Mammary epithelial cell (primary cell): ENCODE measurements around the gene TNFRSF14.

Experiments
- EZH2 ChIP-seq: IDR thresholded peaks from 2 replicates; pipeline ENCODE4 v1.6.1; 2012; ENCODE audit warnings: low read length, inconsistent platforms, borderline replicate concordance
- TF ChIP-seq, protein P1 (sequence below), 2 donors: IDR thresholded peaks in 1 of 2; conservative IDR thresholded peaks in 1 of 2; 2 replicates each; pipeline ENCODE4 v1.5.1; 2011 to 2012; ENCODE audit warnings: inconsistent platforms in 2 of 2, low read length in 2 of 2, mild to moderate bottlenecking in 2 of 2, control low read depth in 1 of 2, low read depth in 1 of 2; ENCODE audit not compliant: insufficient read depth in 1 of 2; ENCODE audit errors: extremely low read depth in 1 of 2

DNA sequence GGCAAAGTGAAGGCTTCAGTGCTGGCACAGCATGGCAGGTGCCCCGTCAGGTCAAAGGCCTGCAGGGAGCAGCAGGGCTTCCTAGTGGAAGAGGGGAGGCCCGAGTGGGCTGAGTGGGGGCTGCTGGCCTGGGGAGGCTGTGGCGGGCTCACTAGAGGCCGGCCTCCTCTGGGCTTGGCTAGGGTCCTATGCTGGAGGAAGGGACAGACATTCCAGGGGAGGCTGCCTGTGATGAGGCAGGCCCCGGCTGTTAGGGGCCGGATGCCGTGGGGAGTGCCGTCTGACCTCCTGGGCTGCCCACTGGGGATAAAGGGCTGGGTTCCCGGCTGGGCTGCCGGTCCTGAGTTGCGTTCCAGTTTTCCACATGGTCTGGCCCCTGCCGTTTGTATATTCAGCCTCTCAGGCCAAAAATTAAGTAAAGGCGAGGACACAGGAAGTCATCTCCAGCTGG, 51.5 kb downstream of the TNFRSF14 start:
- TF ChIP-seq, protein P1, sequence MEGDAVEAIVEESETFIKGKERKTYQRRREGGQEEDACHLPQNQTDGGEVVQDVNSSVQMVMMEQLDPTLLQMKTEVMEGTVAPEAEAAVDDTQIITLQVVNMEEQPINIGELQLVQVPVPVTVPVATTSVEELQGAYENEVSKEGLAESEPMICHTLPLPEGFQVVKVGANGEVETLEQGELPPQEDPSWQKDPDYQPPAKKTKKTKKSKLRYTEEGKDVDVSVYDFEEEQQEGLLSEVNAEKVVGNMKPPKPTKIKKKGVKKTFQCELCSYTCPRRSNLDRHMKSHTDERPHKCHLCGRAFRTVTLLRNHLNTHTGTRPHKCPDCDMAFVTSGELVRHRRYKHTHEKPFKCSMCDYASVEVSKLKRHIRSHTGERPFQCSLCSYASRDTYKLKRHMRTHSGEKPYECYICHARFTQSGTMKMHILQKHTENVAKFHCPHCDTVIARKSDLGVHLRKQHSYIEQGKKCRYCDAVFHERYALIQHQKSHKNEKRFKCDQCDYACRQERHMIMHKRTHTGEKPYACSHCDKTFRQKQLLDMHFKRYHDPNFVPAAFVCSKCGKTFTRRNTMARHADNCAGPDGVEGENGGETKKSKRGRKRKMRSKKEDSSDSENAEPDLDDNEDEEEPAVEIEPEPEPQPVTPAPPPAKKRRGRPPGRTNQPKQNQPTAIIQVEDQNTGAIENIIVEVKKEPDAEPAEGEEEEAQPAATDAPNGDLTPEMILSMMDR (conservative IDR thresholded peaks at IDR 0.05 in 1 of 2, IDR thresholded peaks at IDR 0.05 in 1 of 2; ENCODE audit: extremely low read depth in 1 of 2, insufficient read depth in 1 of 2, low read depth in 1 of 2, low read length in 2 of 2), result no peak
- TF ChIP-seq EZH2, result no peak
